Mesothelial cell of epicardium (in vitro differentiated cells): ENCODE data around the gene MED12L. TPM values are rescaled to one million over a fixed set of nuclear protein-coding genes. Genes with fewer than 3 reads are reported as not detected.

Experiments used
- DNase-seq, 2 experiments: peaks; one replicate each; pipeline ENCODE4 v3.0.0; 2021; ENCODE audit warnings: low spot score in 2 of 2; ENCODE audit not compliant: unreplicated experiment in 2 of 2
- H3K27ac Mint-ChIP-seq: 2 replicates; pipeline ENCODE4 v1.8.0; 2021; ENCODE audit warnings: mixed read lengths
- H3K27me3 Mint-ChIP-seq: 2 replicates; pipeline ENCODE4 v1.8.0; 2021; ENCODE audit warnings: low read depth, mixed read lengths
- H3K36me3 Mint-ChIP-seq: 2 replicates; pipeline ENCODE4 v1.8.0; 2021; ENCODE audit warnings: mixed read lengths
- H3K4me1 Mint-ChIP-seq: 2 replicates; pipeline ENCODE4 v1.8.0; 2021; ENCODE audit warnings: mixed read lengths
- H3K4me3 Mint-ChIP-seq: 2 replicates; pipeline ENCODE4 v1.8.0; 2021; ENCODE audit warnings: mild to moderate bottlenecking, moderate library complexity, mixed read lengths
- H3K9me3 Mint-ChIP-seq: 2 replicates; pipeline ENCODE4 v1.8.0; 2021; ENCODE audit warnings: mixed read lengths
- total RNA-seq: library from RNA; stranded (reverse); gene quantifications from 3 replicates; pipeline ENCODE4 v1.2.1, GENCODE V29; 2021
- TF ChIP-seq, protein P1 (sequence below): fragments of 200-600 bp; sonication (generic); IDR thresholded peaks from one replicate; pipeline ENCODE4 v1.5.0; 2021; ENCODE audit warnings: antibody characterized with exemption; ENCODE audit not compliant: unreplicated experiment

Gene MED12L
- total RNA-seq, 1 donor from 2014 or later = 13.8 TPM

DNA sequence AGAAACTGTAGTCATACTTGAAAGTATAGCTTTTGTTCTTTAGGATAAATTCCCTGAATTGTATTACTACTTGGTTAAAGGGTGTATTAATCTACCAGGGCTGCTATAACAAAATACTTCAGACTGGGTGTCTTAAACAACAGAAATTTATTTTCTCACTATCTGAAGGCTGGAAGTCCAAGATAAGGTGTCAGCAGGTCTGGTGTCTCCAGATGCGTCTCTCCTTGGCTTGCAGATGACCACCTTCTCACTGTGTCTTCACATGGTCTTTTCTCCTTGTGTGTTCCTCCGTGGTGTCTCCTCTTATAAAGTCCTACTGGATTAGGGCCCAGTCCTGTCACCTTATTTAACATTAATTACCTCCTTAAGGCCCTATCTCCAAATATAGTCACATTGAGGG is 33.7 kb downstream of the MED12L start:
- no peak overlapping the region for H3K4me3 Mint-ChIP-seq
- DNase-seq = no peak
- H3K27ac Mint-ChIP-seq = no peak overlapping the region
- TF ChIP-seq, protein P1, sequence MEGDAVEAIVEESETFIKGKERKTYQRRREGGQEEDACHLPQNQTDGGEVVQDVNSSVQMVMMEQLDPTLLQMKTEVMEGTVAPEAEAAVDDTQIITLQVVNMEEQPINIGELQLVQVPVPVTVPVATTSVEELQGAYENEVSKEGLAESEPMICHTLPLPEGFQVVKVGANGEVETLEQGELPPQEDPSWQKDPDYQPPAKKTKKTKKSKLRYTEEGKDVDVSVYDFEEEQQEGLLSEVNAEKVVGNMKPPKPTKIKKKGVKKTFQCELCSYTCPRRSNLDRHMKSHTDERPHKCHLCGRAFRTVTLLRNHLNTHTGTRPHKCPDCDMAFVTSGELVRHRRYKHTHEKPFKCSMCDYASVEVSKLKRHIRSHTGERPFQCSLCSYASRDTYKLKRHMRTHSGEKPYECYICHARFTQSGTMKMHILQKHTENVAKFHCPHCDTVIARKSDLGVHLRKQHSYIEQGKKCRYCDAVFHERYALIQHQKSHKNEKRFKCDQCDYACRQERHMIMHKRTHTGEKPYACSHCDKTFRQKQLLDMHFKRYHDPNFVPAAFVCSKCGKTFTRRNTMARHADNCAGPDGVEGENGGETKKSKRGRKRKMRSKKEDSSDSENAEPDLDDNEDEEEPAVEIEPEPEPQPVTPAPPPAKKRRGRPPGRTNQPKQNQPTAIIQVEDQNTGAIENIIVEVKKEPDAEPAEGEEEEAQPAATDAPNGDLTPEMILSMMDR = no peak
- peaks cover 8% of the 10 kb centered on the region for H3K4me1 Mint-ChIP-seq
- H3K9me3 Mint-ChIP-seq = peaks cover 5% of the 10 kb centered on the region
- no peaks in the 10 kb centered on the region for H3K27me3 Mint-ChIP-seq
- peaks cover 10% of the 10 kb centered on the region for H3K36me3 Mint-ChIP-seq

DNA sequence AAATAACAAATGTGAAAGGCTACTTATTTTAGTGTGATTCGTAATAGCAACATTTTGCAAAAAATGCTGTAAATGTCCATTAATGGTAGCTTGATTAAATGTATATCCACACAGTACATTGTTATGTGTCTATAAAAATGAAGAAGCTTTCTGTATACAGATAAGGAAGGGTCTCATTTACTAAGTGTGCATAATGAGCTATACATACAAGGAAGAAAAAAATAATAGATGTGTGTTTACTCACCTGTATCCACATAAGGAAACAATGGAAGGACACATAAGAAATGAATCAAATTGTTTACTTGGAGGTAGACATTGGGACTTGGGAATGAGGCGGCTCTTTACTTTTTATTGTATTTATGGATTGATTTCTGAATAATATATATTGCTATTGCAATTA is 34.9 kb downstream of the MED12L start:
- no peak for DNase-seq
- Mint-ChIP-seq H3K9me3 (peaks cover 5% of the 10 kb centered on the region), H3K4me1 (peaks cover 13% of the 10 kb centered on the region), H3K36me3 (peaks cover 10% of the 10 kb centered on the region), H3K4me3 (no peak overlapping the region), H3K27ac (no peak overlapping the region), H3K27me3 (no peaks in the 10 kb centered on the region)
- TF ChIP-seq, protein P1 = no peak

DNA sequence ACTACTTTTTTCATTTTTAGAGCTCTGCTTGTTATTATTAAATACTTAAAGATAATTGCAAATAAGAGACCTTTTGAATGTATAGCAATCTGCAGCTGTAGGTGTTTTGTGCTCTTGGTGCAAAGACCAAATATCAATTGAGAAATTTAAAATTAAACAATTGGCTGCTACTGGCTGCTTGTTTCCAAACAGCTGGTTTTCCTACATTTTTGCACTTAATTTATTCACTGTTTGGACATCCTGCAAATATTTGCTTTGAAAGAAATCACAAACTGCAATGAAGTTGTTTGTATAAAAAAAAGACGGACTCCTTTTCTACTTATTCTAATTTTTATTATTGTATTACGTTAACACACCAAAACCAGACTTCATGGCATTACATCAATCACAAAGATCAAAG is 35.6 kb downstream of the MED12L start:
- TF ChIP-seq, protein P1 = no peak
- Mint-ChIP-seq H3K4me1 (peaks cover 13% of the 10 kb centered on the region), H3K4me3 (no peak overlapping the region), H3K27me3 (no peaks in the 10 kb centered on the region), H3K9me3 (peaks cover 5% of the 10 kb centered on the region), H3K36me3 (peaks cover 10% of the 10 kb centered on the region), H3K27ac (no peak overlapping the region)
- no peak for DNase-seq

DNA sequence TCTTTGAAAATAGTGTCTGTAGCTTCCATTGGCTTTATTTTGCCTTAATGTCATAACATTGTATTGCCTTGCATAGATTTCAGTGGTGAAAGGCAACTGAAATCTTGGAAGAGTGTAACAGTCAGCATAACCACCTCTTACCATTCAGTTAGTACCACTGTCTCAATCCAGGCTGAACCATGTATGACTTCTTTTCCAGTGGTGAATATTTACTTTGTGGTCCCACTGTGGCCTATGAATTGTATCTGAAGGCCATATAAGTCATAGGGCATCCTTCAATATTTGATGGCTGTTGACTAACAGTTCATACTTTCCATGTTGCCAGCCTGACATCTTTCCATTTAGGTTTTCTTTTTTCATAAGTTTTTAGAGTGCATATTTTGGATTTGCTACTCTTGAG is 38.4 kb downstream of the MED12L start:
- peaks cover 5% of the 10 kb centered on the region for H3K9me3 Mint-ChIP-seq
- TF ChIP-seq, protein P1 = no peak

DNA sequence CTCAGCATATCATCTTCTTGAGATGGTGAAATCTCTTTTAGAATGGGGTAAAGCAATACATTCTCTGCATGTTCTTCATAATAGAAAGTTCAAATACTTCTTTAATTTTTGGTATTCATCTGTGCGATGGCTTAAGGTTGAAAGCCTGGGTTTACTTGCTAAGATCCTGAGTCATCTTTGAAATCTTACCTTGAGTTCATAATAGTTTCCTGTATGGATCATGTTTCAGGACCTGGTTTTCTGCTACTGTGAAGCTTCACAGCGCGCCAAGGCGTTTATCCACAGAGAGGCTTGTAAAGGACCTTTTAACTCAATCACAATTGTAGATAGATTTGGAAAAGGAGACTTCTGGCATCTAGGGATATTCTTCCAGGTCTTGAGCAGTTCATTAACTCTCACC is 39.0 kb downstream of the MED12L start:
- peaks cover under 1% of the 10 kb centered on the region for H3K9me3 Mint-ChIP-seq

More for the DNA sequence above, 38.4 kb downstream of the MED12L start:
- H3K36me3 Mint-ChIP-seq = peaks cover 10% of the 10 kb centered on the region
- H3K4me3 Mint-ChIP-seq = no peak overlapping the region
- H3K27ac Mint-ChIP-seq = no peak overlapping the region
- peaks cover 13% of the 10 kb centered on the region for H3K4me1 Mint-ChIP-seq
- DNase-seq = no peak
- no peaks in the 10 kb centered on the region for H3K27me3 Mint-ChIP-seq

DNA sequence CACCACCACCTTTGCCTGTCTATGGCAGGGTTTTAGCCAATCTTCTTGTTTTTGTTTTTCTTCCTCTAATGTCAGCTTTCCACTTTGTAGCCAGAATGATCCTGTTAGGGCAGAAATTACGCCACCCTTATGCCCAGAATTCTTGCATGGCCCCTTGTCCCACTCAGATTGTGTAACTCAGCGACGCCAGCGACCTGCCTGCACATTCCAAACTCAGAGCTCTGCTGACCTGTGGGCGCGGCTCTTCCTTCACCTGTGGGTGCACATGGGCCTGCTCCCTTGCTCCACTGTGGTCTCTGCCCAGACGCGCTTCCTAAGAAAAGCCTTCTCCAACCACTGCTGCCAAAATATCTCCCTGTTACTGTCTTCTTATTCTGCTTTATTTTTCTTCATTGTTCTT is 45.0 kb downstream of the MED12L start:
- Mint-ChIP-seq H3K36me3 (peaks cover 3% of the 10 kb centered on the region), H3K27me3 (no peaks in the 10 kb centered on the region), H3K9me3 (no peaks in the 10 kb centered on the region), H3K27ac (no peak overlapping the region), H3K4me1 (peaks cover 4% of the 10 kb centered on the region), H3K4me3 (no peak overlapping the region)
- DNase-seq = no peak
- TF ChIP-seq, protein P1 = no peak

More for the DNA sequence above, 39.0 kb downstream of the MED12L start:
- Mint-ChIP-seq H3K36me3 (peaks cover 4% of the 10 kb centered on the region), H3K27me3 (no peaks in the 10 kb centered on the region), H3K4me1 (peaks cover 13% of the 10 kb centered on the region), H3K27ac (no peak overlapping the region), H3K4me3 (no peak overlapping the region)
- no peak for DNase-seq
- TF ChIP-seq, protein P1 = no peak
